IMR-90 (cell line): ENCODE measurements around the gene ME3.

Experiments used
- BHLHE40 ChIP-seq: fragments of 150-350 bp; IDR thresholded peaks from 2 replicates; pipeline ENCODE4 v1.6.1; 2016; ENCODE audit warnings: mild to moderate bottlenecking, low read depth, low read length
- CEBPB ChIP-seq: IDR thresholded peaks from 2 replicates; pipeline ENCODE4 v1.6.1; 2012; ENCODE audit warnings: low read depth, low read length, improper control_type of control experiment
- CHD1 ChIP-seq: IDR thresholded peaks from 2 replicates; pipeline ENCODE4 v1.6.1; 2012; ENCODE audit warnings: low read depth, low read length, improper control_type of control experiment
- CTCF ChIP-seq: conservative IDR thresholded peaks from 2 replicates; pipeline ENCODE4 v1.5.1; 2012; ENCODE audit warnings: mild to moderate bottlenecking, low read depth, low read length, improper control_type of control experiment
- ELK1 ChIP-seq: fragments of 150-350 bp; IDR thresholded peaks from 2 replicates; pipeline ENCODE4 v1.6.1; 2016; ENCODE audit warnings: low read depth, mild to moderate bottlenecking, low read length, moderate library complexity, borderline replicate concordance
- FOS ChIP-seq: fragments of 150-350 bp; IDR thresholded peaks from 2 replicates; pipeline ENCODE4 v1.6.1; 2016; ENCODE audit warnings: low read depth, low read length
- MAFK ChIP-seq: IDR thresholded peaks from 2 replicates; pipeline ENCODE4 v1.6.1; 2012; ENCODE audit warnings: low read depth, low read length, improper control_type of control experiment
- MAZ ChIP-seq: IDR thresholded peaks from 2 replicates; pipeline ENCODE4 v1.6.1; 2012; ENCODE audit warnings: low read depth, mild to moderate bottlenecking, low read length, improper control_type of control experiment, moderate library complexity, borderline replicate concordance
- POLR2A ChIP-seq: IDR thresholded peaks from 2 replicates; pipeline ENCODE4 v1.6.1; 2012; ENCODE audit warnings: mild to moderate bottlenecking, low read depth, low read length
- RAD21 ChIP-seq: IDR thresholded peaks from 2 replicates; pipeline ENCODE4 v1.6.1; 2012; ENCODE audit warnings: low read length, improper control_type of control experiment
- RCOR1 ChIP-seq: IDR thresholded peaks from 2 replicates; pipeline ENCODE4 v1.6.1; 2012; ENCODE audit warnings: mild to moderate bottlenecking, low read length, improper control_type of control experiment; ENCODE audit not compliant: insufficient replicate concordance
- RFX5 ChIP-seq: IDR thresholded peaks from 2 replicates; pipeline ENCODE4 v1.8.0; 2012; ENCODE audit warnings: low read depth, mild to moderate bottlenecking, low read length, moderate library complexity
- SMC3 ChIP-seq: fragments of 150-350 bp; IDR thresholded peaks from 2 replicates; pipeline ENCODE4 v1.6.1; 2016; ENCODE audit warnings: low read depth, mild to moderate bottlenecking, antibody characterized with exemption, low read length, moderate library complexity

- TF ChIP-seq POLR2A = no peak
- no peak for TF ChIP-seq FOS
- TF ChIP-seq CTCF = no peak
- no peak for TF ChIP-seq RFX5
- no peak for TF ChIP-seq RAD21
- TF ChIP-seq SMC3 = no peak
- no peak for TF ChIP-seq MAZ
- TF ChIP-seq CHD1 = no peak
- no peak for TF ChIP-seq MAFK
- TF ChIP-seq CEBPB = no peak
- no peak for TF ChIP-seq BHLHE40
- no peak for TF ChIP-seq ELK1
- no peak for TF ChIP-seq RCOR1
Measured at GRCh38 chr11:86578727-86579405, 93.5 kb downstream of the ME3 start.
